Skeletal muscle satellite cell (primary cell): ENCODE results near the gene PRXL2C.
"Not testable (repeated sequence)": the region's sequence is repeated elsewhere in the genome, so short reads cannot be mapped to it uniquely, and the experiment has no call there.

Experiments used
- H3K27me3 ChIP-seq: 2 replicates; pipeline ENCODE4 v1.7.0; 2013; ENCODE audit warnings: low read length; ENCODE audit not compliant: control insufficient read depth, insufficient read depth
- H3K36me3 ChIP-seq: 2 replicates; pipeline ENCODE4 v1.7.0; 2013; ENCODE audit warnings: mild to moderate bottlenecking, control low read depth, low read length; ENCODE audit not compliant: insufficient read depth
- H3K4me1 ChIP-seq: 2 replicates; pipeline ENCODE4 v1.7.0; 2013; ENCODE audit warnings: low read length; ENCODE audit not compliant: control insufficient read depth, insufficient read depth
- H3K4me2 ChIP-seq: 2 replicates; pipeline ENCODE4 v1.7.0; 2013; ENCODE audit warnings: mild to moderate bottlenecking, low read length
- H3K4me3 ChIP-seq: 2 replicates; pipeline ENCODE4 v1.7.0; 2013; ENCODE audit warnings: low read length
- H3K9ac ChIP-seq: 2 replicates; pipeline ENCODE4 v1.7.0; 2013; ENCODE audit warnings: mild to moderate bottlenecking, low read depth, low read length, moderate library complexity
- H3K9me3 ChIP-seq: replicated peaks from 2 replicates; pipeline ENCODE4 v1.7.0; 2013; ENCODE audit warnings: mild to moderate bottlenecking, control low read depth, low read length

Gene PRXL2C

DNA sequence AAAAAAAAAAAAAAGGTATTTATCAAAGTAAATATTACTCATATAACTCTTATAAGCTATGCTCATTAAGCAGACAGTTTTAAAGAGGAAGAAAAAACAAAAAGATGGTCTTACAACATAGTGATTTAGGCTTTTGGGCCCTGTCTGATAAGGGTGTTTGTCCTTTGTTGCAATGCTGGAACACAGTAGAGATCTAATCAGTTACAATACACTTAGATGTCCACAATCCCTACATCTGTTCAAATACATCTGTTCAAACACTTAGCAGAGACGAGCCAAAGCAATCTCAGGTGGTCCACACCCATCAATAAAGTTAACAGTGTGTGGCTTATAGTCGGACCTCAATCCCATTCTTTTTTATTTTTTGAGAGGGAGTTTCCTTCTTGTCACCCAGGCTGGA is 11.0 kb downstream of the PRXL2C start:
- Histone ChIP-seq H3K9me3 (no peaks in the 10 kb centered on the region), H3K27me3 (no peaks in the 10 kb centered on the region), H3K9ac (no peak overlapping the region), H3K4me2 (no peak overlapping the region), H3K4me1 (peaks cover 13% of the 10 kb centered on the region), H3K4me3 (no peak overlapping the region), H3K36me3 (peaks cover 7% of the 10 kb centered on the region)

DNA sequence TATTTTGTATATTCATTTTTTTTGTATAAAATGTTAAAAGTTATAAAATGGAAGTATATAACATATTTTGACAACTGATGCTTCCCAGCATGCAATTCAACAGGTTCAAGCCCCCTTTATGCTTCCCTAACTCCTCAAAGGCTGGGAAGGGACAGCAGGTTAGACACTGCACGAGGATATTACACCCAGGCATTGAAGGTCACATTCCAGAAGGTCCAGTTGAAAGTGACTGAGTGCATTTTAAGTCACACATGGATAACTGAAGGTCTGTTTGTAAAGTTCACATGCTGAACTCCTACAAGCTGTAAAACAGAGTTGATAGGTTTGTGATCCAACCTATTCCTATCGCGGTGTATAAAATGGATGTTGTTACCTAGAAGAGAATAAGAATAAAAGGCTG is 13.6 kb downstream of the PRXL2C start:
- peaks cover 16% of the 10 kb centered on the region for H3K4me1 ChIP-seq
- H3K9me3 ChIP-seq: no peaks in the 10 kb centered on the region
- no peak overlapping the region for H3K4me3 ChIP-seq
- peaks cover 7% of the 10 kb centered on the region for H3K36me3 ChIP-seq
- no peak overlapping the region for H3K9ac ChIP-seq
- no peak overlapping the region for H3K4me2 ChIP-seq
- H3K27me3 ChIP-seq: no peaks in the 10 kb centered on the region

DNA sequence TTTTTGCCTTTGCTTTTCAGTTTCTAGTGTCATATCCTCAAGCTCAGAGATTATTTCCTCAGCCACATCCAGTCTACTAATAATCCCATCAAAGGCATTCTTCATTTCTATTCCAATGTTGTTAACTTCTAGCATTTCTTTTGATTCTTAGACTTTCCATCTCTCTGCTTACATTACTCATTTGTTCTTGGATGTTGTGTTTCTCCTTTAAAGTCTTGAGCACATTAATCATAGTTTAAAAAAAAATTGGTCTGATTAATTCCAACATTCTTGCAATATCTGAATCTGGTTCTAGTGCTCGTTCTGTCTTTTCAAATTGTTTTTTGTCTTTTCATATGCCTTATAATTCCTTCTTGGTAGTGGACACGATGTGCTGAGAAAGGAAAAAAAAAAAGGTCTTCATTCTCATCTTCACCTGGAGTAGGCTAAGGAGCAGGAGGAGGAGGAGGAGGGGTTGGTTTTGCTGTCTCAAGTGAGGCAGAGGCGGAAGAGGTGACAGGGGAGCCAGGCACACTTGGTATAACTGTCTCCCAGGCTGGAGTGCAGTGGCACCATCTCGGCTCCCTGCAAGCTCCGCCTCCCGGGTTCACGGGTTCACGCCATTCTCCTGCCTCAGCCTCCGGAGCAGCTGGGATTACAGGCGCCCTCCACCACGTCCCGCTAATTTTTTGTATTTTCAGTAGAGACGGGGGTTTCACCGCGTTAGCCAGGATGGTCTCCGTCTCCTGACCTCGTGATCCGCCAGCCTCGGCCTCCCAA is 16.3 kb downstream of the PRXL2C start:
- H3K9me3 ChIP-seq: no peaks in the 10 kb centered on the region
- H3K9ac ChIP-seq: no peak overlapping the region
- peaks cover 4% of the 10 kb centered on the region for H3K36me3 ChIP-seq
- no peak overlapping the region for H3K4me3 ChIP-seq
- no peaks in the 10 kb centered on the region for H3K27me3 ChIP-seq
- peak overlapping the region; percentile 26 for H3K4me2 ChIP-seq
- peaks cover 8% of the 10 kb centered on the region for H3K4me1 ChIP-seq

DNA sequence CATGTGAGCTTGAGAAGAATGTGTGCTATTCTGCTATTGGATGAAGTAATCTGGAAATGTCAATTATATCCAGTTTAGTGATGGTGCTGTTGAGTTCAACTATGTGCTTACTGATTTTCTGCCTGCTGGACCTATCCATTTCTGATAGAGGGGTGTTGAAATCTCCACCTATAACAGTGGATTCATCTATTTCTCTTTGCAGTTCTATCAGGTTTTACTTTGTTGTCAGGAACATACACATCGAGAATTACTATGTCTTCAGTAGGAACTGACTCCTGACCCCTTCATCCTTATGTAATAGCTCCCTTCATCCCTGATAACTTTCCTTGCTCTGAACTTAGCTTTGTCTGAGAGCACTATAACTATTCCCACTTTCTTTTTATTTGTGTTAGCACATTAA is 18.7 kb downstream of the PRXL2C start:
- no peak overlapping the region for H3K4me3 ChIP-seq
- H3K27me3 ChIP-seq: no peaks in the 10 kb centered on the region

DNA sequence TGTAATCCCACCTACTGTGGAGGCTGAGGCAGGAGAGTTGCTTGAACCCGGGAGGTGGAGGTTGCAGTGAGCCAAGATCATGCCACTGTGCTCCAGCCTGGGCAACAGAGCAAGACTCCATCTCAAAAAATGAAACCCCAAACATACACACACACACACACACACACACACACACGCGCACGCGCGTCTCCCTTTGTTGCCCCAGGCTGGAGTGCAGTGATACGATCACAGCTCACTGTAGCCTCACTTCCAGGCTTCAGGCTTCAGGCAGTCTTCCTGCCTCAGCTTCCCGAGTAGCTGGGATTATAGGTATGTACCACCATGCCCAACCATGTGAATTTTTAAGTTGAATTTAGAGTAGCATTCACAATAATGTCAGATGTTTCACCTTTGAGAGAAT is 21.5 kb downstream of the PRXL2C start:
- H3K9me3 ChIP-seq, H3K4me2 ChIP-seq, H3K4me3 ChIP-seq, H3K36me3 ChIP-seq, H3K4me1 ChIP-seq, H3K27me3 ChIP-seq, H3K9ac ChIP-seq: not testable (repeated sequence)

More for the DNA sequence above, 18.7 kb downstream of the PRXL2C start:
- no peaks in the 10 kb centered on the region for H3K9me3 ChIP-seq
- no peak overlapping the region for H3K9ac ChIP-seq
- H3K4me2 ChIP-seq: no peak overlapping the region
- peaks cover 8% of the 10 kb centered on the region for H3K4me1 ChIP-seq
- no peaks in the 10 kb centered on the region for H3K36me3 ChIP-seq

DNA sequence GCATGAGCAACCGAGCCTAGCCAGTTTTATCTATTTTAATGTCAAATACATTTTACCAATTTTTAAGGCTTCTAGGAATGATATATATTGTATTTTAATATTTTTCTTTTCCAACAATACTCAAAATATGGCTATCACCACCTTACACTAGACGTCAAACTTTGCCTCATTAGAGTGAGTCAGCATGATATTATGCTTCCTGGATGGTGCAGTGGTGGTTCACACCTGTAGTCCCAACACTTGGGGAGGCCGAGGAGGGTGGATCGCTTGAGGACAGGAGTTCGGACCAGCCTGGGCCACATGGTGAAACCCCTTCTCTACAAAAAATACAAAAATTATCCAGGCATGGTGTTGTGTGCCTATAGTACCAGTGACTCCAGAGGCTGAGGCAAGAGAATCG is 28.2 kb downstream of the PRXL2C start:
- Histone ChIP-seq H3K9me3 (no peaks in the 10 kb centered on the region), H3K4me2 (peak overlapping the region; percentile 52), H3K36me3 (no peaks in the 10 kb centered on the region), H3K9ac (no peak overlapping the region), H3K27me3 (peaks cover 10% of the 10 kb centered on the region), H3K4me3 (no peak overlapping the region), H3K4me1 (peaks cover 10% of the 10 kb centered on the region)

DNA sequence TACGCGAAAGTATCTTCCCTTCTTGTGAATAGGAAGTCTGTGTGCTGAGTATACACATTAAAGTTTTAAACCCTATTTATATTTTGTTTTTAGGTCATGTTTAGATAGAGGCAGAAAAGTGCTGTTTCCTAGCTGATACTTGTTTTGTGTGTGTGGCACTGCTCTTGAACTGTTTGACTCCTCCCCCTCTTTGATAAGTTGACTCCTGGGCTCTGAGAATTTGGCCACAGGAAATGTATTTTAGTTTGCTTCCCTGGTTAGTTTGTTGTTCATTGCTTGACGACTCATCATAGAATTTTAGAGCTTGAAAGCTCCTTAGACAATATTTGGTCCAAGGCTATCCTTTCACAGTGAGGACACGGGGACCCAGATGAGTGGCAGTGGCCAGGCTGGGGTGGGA is 33.5 kb downstream of the PRXL2C start:
- Histone ChIP-seq H3K27me3 (no peaks in the 10 kb centered on the region), H3K4me2 (no peak overlapping the region), H3K36me3 (no peaks in the 10 kb centered on the region), H3K4me1 (peaks cover 7% of the 10 kb centered on the region), H3K9me3 (no peaks in the 10 kb centered on the region), H3K4me3 (no peak overlapping the region), H3K9ac (no peak overlapping the region)

DNA sequence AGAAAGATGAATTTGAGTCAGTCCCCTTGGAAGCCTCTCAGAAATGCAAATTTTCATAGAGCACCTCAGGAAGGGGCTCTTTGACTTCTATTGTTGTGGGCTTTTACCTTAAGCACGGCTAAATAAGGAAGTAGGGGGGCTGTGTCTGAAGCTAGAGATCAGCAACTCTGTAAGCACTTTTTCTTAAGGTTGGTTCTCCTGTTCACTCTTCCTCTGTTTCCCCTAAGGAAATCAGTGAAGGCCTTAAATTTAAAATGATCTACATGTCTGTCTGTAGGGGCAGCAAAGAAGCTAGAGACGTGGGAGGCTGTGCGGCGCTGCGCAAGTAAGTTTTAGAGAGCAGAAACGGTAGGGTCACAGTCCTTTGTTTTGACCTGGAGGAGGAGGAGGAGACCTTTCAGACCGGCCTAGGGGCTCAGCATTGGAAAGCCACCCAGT is 34.3 kb downstream of the PRXL2C start:
- H3K4me1 ChIP-seq: peaks cover 7% of the 10 kb centered on the region
- no peak overlapping the region for H3K9ac ChIP-seq
- H3K4me3 ChIP-seq: no peak overlapping the region
- H3K4me2 ChIP-seq: no peak overlapping the region
- no peaks in the 10 kb centered on the region for H3K9me3 ChIP-seq
- no peaks in the 10 kb centered on the region for H3K27me3 ChIP-seq
- no peaks in the 10 kb centered on the region for H3K36me3 ChIP-seq

DNA sequence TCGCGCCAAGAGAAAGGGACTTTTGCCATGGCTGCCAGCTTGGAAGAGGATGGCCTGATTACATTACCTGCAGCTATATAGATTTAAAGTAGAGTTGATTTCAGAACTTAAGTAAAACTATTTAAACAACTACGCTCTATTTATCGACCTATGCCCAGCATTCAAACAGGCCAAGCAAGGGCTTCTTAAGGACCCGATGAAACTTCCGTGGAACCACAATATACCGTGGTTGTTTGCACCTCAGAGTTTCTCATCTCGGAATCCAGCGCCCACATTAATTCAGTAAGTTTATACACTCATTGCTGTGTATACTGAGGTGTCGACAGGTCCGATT is 35.0 kb downstream of the PRXL2C start:
- Histone ChIP-seq H3K27me3 (no peaks in the 10 kb centered on the region), H3K4me3 (peak overlapping the region; percentile 96), H3K9ac (peak overlapping the region; percentile 76)

DNA sequence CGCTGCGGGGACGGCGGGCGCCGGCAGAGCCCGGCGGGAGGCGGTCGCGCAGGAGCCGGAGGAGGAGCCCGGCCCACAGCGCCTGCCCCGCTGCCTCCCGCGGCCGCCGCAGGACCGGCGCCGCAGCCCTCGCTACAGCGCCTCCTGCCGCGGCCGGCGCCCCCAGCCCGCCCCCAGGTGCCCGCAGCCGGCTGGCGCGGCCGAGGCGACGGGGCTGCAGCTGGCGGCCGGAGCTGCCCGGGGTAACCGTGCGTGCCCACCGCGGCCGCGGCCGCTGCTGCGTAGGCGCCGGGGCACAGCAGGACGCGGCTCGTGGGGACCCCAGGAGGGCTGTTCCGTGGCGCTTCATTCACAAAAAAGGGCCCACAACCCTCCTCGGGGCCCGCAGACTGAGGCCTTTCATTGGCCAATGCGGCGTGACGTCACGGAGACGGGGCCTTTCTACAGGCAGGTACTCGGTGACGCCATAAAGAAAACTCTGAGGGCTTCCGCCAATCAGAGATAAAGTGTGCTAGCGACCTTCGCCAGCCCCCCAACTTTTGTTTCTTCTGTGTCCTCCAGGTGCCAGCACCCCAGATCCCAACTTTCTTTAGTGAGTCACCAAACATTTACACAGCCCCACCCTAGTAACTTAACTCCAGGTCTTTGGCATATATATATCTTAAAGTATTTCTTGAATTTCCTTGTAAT is 35.5 kb downstream of the PRXL2C start, which contains the start of gene CDC14B:
Gene CDC14B, minus strand, starts transcription at position 353 of the 690 bp plus-strand sequence. CDS start 465 bp downstream, outside the sequence.
- H3K36me3 ChIP-seq: no peaks in the 10 kb centered on the region
- H3K4me1 ChIP-seq: peaks cover 11% of the 10 kb centered on the region
- H3K4me3 ChIP-seq: peak within 1 kb of the TSS; percentile 96
- peak within 1 kb of the TSS; percentile 90 for H3K4me2 ChIP-seq
- H3K9ac ChIP-seq: peak within 1 kb of the TSS; percentile 76
- no peaks in the 10 kb centered on the region for H3K27me3 ChIP-seq
- no peaks in the 10 kb centered on the region for H3K9me3 ChIP-seq

More for the DNA sequence above, 35.0 kb downstream of the PRXL2C start:
- Histone ChIP-seq H3K4me2 (peak overlapping the region; percentile 90), H3K9me3 (no peaks in the 10 kb centered on the region), H3K36me3 (no peaks in the 10 kb centered on the region), H3K4me1 (peaks cover 7% of the 10 kb centered on the region)

DNA sequence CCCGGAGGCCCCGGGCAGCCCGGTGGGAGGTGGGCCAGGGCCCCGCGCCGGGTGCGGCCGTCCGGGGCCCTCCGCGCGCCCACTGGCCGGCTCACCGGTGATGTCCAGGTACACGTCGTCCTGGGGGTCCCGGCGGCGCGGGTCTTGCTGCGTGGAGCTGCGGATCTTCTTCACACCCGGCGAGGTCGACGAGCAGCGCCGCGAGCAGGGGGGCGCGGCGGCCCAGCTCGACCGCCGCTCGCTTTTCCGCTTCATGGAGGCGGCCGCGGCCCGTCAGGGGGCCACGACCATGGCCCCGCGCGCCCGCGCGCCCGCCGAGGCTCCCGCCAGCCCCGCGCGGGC is 36.0 kb downstream of the PRXL2C start:
- Histone ChIP-seq H3K4me2 (peak overlapping the region; percentile 90), H3K9me3 (no peaks in the 10 kb centered on the region), H3K4me3 (peak overlapping the region; percentile 96), H3K27me3 (no peaks in the 10 kb centered on the region), H3K36me3 (no peaks in the 10 kb centered on the region), H3K4me1 (peaks cover 16% of the 10 kb centered on the region), H3K9ac (peak overlapping the region; percentile 76)
